Mesodermal cell (in vitro differentiated cells): ENCODE data around the gene SLAMF8.

Experiments
- H3K27ac ChIP-seq: 2 replicates; pipeline ENCODE4 v1.7.0; 2013; ENCODE audit warnings: mild to moderate bottlenecking, low read depth, low read length, moderate library complexity; ENCODE audit not compliant: severe bottlenecking
- H3K36me3 ChIP-seq: 2 replicates; pipeline ENCODE4 v1.7.1; 2013; ENCODE audit warnings: mild to moderate bottlenecking, low read length, moderate library complexity; ENCODE audit not compliant: control insufficient read depth, insufficient read depth
- H3K4me1 ChIP-seq: one replicate; pipeline ENCODE4 v1.7.1; 2013; ENCODE audit warnings: mild to moderate bottlenecking, low read length; ENCODE audit not compliant: insufficient read depth, control insufficient read depth, poor library complexity, severe bottlenecking
- H3K4me3 ChIP-seq: 2 replicates; pipeline ENCODE4 v1.7.0; 2013; ENCODE audit warnings: low read length, control low read depth, mild to moderate bottlenecking; ENCODE audit not compliant: insufficient read depth, poor library complexity, severe bottlenecking; ENCODE audit errors: extremely low read depth
- H3K9me3 ChIP-seq: 2 replicates; pipeline ENCODE4 v1.7.1; 2013; ENCODE audit warnings: mild to moderate bottlenecking, low read length, moderate library complexity; ENCODE audit not compliant: control insufficient read depth
- WGBS, 2 experiments: methylation state at CpG; one replicate each; pipeline ENCODE4 v1.1.5; 2013; ENCODE audit warnings: missing lambda C conversion rate in 2 of 2; ENCODE audit not compliant: insufficient coverage in 2 of 2; 5-methylcytosine and 5-hydroxymethylcytosine counted together

SLAMF8 gene

GRCh38 chr1:159831412-159832141, 4.9 kb downstream of the SLAMF8 start:
- Histone ChIP-seq H3K9me3 (no peaks in the 10 kb centered on the region), H3K27ac (no peak overlapping the region), H3K36me3 (no peaks in the 10 kb centered on the region), H3K4me1 (peaks cover 19% of the 10 kb centered on the region), H3K4me3 (no peak overlapping the region)
- WGBS, 2 experiments: 44 to 51% methylated on average over 4 of the region's 7 CpGs

GRCh38 chr1:159832309-159832708, 5.6 kb downstream of the SLAMF8 start:
- Histone ChIP-seq H3K4me3 (no peak overlapping the region), H3K9me3 (no peaks in the 10 kb centered on the region), H3K4me1 (peaks cover 19% of the 10 kb centered on the region), H3K36me3 (no peaks in the 10 kb centered on the region), H3K27ac (no peak overlapping the region)
- 88 to 93% methylated on average over 2 of the region's 2 CpGs for WGBS, 2 experiments

- 82 to 89% methylated on average over 3 of the region's 3 CpGs for WGBS, 2 experiments
- H3K4me1 ChIP-seq: peaks cover 8% of the 10 kb centered on the region
- H3K4me3 ChIP-seq: no peak overlapping the region
- H3K27ac ChIP-seq: no peak overlapping the region
- H3K36me3 ChIP-seq: no peaks in the 10 kb centered on the region
- no peaks in the 10 kb centered on the region for H3K9me3 ChIP-seq
These were observed 8.7 kb downstream of the SLAMF8 start for GRCh38 chr1:159835356-159835755.

- H3K4me3 ChIP-seq: no peak overlapping the region
- H3K9me3 ChIP-seq: no peaks in the 10 kb centered on the region
- H3K27ac ChIP-seq: no peak overlapping the region
- no peaks in the 10 kb centered on the region for H3K36me3 ChIP-seq
- H3K4me1 ChIP-seq: peaks cover 4% of the 10 kb centered on the region
- WGBS, 2 experiments: 85 to 93% methylated on average over 3 to 6 of the region's 8 CpGs
These were observed 9.3 kb downstream of the SLAMF8 start for GRCh38 chr1:159835862-159836525.

GRCh38 chr1:159838715-159839114, 12.0 kb downstream of the SLAMF8 start:
- no peaks in the 10 kb centered on the region for H3K9me3 ChIP-seq
- no peak overlapping the region for H3K27ac ChIP-seq
- peaks cover 2% of the 10 kb centered on the region for H3K4me1 ChIP-seq
- no peaks in the 10 kb centered on the region for H3K36me3 ChIP-seq
- no peak overlapping the region for H3K4me3 ChIP-seq
- no CpG with 5 or more reads among the region's 1 CpG for WGBS, 2 experiments

- 89 to 95% methylated on average over 3 to 5 of the region's 5 CpGs for WGBS, 2 experiments
- no peaks in the 10 kb centered on the region for H3K9me3 ChIP-seq
- no peak overlapping the region for H3K27ac ChIP-seq
These were observed 12.6 kb downstream of the SLAMF8 start for GRCh38 chr1:159839116-159839849.

GRCh38 chr1:159841749-159842148, 15.1 kb downstream of the SLAMF8 start:
- Histone ChIP-seq H3K27ac (no peak overlapping the region), H3K36me3 (no peaks in the 10 kb centered on the region), H3K9me3 (no peaks in the 10 kb centered on the region), H3K4me3 (no peak overlapping the region), H3K4me1 (peaks cover 8% of the 10 kb centered on the region)
- 94 to 95% methylated on average over 2 of the region's 2 CpGs for WGBS, 2 experiments

More at GRCh38 chr1:159839116-159839849, 12.6 kb downstream of the SLAMF8 start:
- Histone ChIP-seq H3K36me3 (no peaks in the 10 kb centered on the region), H3K4me3 (no peak overlapping the region), H3K4me1 (peaks cover 2% of the 10 kb centered on the region)

GRCh38 chr1:159843459-159843858, 16.8 kb downstream of the SLAMF8 start:
- no peaks in the 10 kb centered on the region for H3K9me3 ChIP-seq
- H3K27ac ChIP-seq: no peak overlapping the region
- 88 to 98% methylated on average over 4 of the region's 4 CpGs for WGBS, 2 experiments
- H3K36me3 ChIP-seq: no peaks in the 10 kb centered on the region
- no peak overlapping the region for H3K4me3 ChIP-seq
- H3K4me1 ChIP-seq: peaks cover 10% of the 10 kb centered on the region

GRCh38 chr1:159845751-159846629, 19.3 kb downstream of the SLAMF8 start:
- 81 to 88% methylated on average over 9 to 13 of the region's 13 CpGs for WGBS, 2 experiments
- no peaks in the 10 kb centered on the region for H3K36me3 ChIP-seq
- H3K4me3 ChIP-seq: no peak overlapping the region
- H3K27ac ChIP-seq: no peak overlapping the region
- H3K9me3 ChIP-seq: no peaks in the 10 kb centered on the region
- H3K4me1 ChIP-seq: peaks cover 31% of the 10 kb centered on the region

- Histone ChIP-seq H3K36me3 (no peaks in the 10 kb centered on the region), H3K27ac (no peak overlapping the region), H3K4me3 (no peak overlapping the region), H3K9me3 (no peaks in the 10 kb centered on the region), H3K4me1 (peaks cover 28% of the 10 kb centered on the region)
- 80 to 86% methylated on average over 3 of the region's 4 CpGs for WGBS, 2 experiments
These were observed 20.6 kb downstream of the SLAMF8 start for GRCh38 chr1:159847231-159847630.
